H1 (cell line): ENCODE results near the gene CCDC91.

Source experiments
- BCL11A ChIP-seq, 2 experiments: IDR thresholded peaks; one replicate each; pipeline ENCODE4 v1.6.1; 2011; ENCODE audit warnings: low read depth in 2 of 2, low read length in 2 of 2, mild to moderate bottlenecking in 2 of 2
- BRCA1 ChIP-seq: IDR thresholded peaks from 2 replicates; pipeline ENCODE4 v1.6.1; 2012; ENCODE audit warnings: low read depth, low read length, improper control_type of control experiment
- CHD1 ChIP-seq: IDR thresholded peaks from 2 replicates; pipeline ENCODE4 v1.6.1; 2012; ENCODE audit warnings: low read depth, low read length, improper control_type of control experiment
- CREB1 ChIP-seq: IDR thresholded peaks from 2 replicates; pipeline ENCODE4 v1.6.1; 2012; ENCODE audit warnings: inconsistent platforms
- CTCF ChIP-seq, 3 experiments: IDR thresholded peaks; 1 replicate in 2 of 3; 2 replicates in 1 of 3; pipeline versions ENCODE4 v1.5.1 to v1.6.1; 2011; ENCODE audit warnings: low read length in 3 of 3, mild to moderate bottlenecking in 3 of 3, inconsistent platforms in 2 of 3, low read depth in 1 of 3, moderate library complexity in 1 of 3; ENCODE audit not compliant: insufficient read depth in 1 of 3; ENCODE audit errors: control extremely low read depth in 1 of 3
- HDAC2 ChIP-seq, 2 experiments: fragments of 300-600 bp in 1 of 2; sonication (generic) in 1 of 2; IDR thresholded peaks; 2 replicates each; pipeline ENCODE4 v1.6.1; 2011 to 2012; ENCODE audit warnings: low read depth in 2 of 2, low read length in 2 of 2, mild to moderate bottlenecking in 2 of 2, moderate library complexity in 2 of 2, borderline replicate concordance in 1 of 2, inconsistent platforms in 1 of 2
- JUND ChIP-seq: IDR thresholded peaks from 2 replicates; pipeline ENCODE4 v1.6.1; 2011; ENCODE audit warnings: mild to moderate bottlenecking, improper control_type of control experiment, low read length
- MAX ChIP-seq: IDR thresholded peaks from 2 replicates; pipeline ENCODE4 v1.6.1; 2012; ENCODE audit warnings: inconsistent platforms
- NRF1 ChIP-seq: IDR thresholded peaks from 2 replicates; pipeline ENCODE4 v1.6.1; 2011; ENCODE audit warnings: mild to moderate bottlenecking, low read depth, low read length, improper control_type of control experiment
- POLR2A ChIP-seq, 2 experiments: IDR thresholded peaks; 1 replicate in 1 of 2; 2 replicates in 1 of 2; pipeline ENCODE4 v1.6.1; 2011; ENCODE audit warnings: low read depth in 2 of 2, low read length in 2 of 2, mild to moderate bottlenecking in 2 of 2; ENCODE audit errors: control extremely low read depth in 1 of 2
- POLR2AphosphoS5 ChIP-seq: IDR thresholded peaks from 2 replicates; pipeline ENCODE4 v1.6.1; 2011; ENCODE audit warnings: low read depth, low read length
- RAD21 ChIP-seq, 2 experiments: IDR thresholded peaks in 1 of 2; conservative IDR thresholded peaks in 1 of 2; 2 replicates each; pipeline ENCODE4 v1.6.1; 2011; ENCODE audit warnings: low read depth in 2 of 2, low read length in 2 of 2, improper control_type of control experiment in 1 of 2, inconsistent platforms in 1 of 2, mild to moderate bottlenecking in 1 of 2, moderate library complexity in 1 of 2

GRCh38 chr12:28586481-28586880, 396.2 kb downstream of the CCDC91 start:
- TF ChIP-seq POLR2A (IDR thresholded peaks at IDR 0.05; ENCODE audit: control extremely low read depth in 1 of 2, low read depth in 2 of 2, low read length in 2 of 2) (no peak), CTCF (IDR thresholded peaks at IDR 0.05; ENCODE audit: control extremely low read depth in 1 of 3, insufficient read depth in 1 of 3, low read depth in 1 of 3, low read length in 3 of 3) (no peak), POLR2AphosphoS5 (no peak), HDAC2 (IDR thresholded peaks at IDR 0.05; ENCODE audit: borderline replicate concordance in 1 of 2, low read depth in 2 of 2, low read length in 2 of 2) (no peak), JUND (no peak), MAX (no peak), CHD1 (no peak), CREB1 (no peak), RAD21 (IDR thresholded peaks at IDR 0.05 in 1 of 2, conservative IDR thresholded peaks at IDR 0.05 in 1 of 2; ENCODE audit: low read depth in 2 of 2, low read length in 2 of 2) (no peak), BRCA1 (no peak), BCL11A (IDR thresholded peaks at IDR 0.05; ENCODE audit: low read depth in 2 of 2, low read length in 2 of 2) (no peak), NRF1 (no peak)
